Measurements from ENCODE around the gene MYRIP. TPM values are rescaled to one million over a fixed set of nuclear protein-coding genes. Genes with fewer than 3 reads are reported as not detected.
"Not testable (repeated sequence)": the region's sequence is repeated elsewhere in the genome, so short reads cannot be mapped to it uniquely, and the experiment has no call there.

Gene MYRIP
- total and polyA plus RNA-seq, 8 donors, result 1.4 to 11.2 (median 7.8) TPM

DNA sequence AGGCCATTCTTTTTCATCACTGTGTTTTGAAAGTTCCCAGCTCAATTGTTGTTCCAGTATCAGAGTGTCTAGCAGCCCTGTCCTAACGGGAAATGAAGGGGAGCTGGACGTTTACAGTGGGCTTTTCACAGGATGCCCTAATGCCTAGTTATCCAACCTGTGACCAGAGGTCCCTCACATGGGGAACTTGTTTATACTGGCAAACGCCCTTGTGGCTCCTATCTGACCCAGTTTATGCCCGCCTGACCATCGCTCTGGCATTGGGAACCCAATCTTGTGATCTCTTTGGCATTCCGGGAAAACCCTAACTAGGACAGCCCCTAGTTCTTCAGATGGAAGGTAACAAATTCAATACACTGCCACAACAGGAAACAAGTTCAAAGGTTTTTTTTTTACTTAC, 14.5 kb upstream of the MYRIP start:
- Histone ChIP-seq H3K4me3 (no peak overlapping the region), H3K27me3 (no peaks in the 10 kb centered on the region), H3K27ac (no peak overlapping the region), H3K4me1 (no peaks in the 10 kb centered on the region), H3K9me3 (no peaks in the 10 kb centered on the region), H3K36me3 (no peaks in the 10 kb centered on the region)
- no peak for TF ChIP-seq CTCF (IDR thresholded peaks at IDR 0.05)
- FAIRE-seq (no peak), DNase-seq (no peak), ATAC-seq (no peak)
- WGBS, 2 donors, result 69 to 75% methylated on average over 6 of the region's 6 CpGs
- intact Hi-C loops (cut with DNase I), result no loop called here

- Histone ChIP-seq H3K27me3 (no peaks in the 10 kb centered on the region), H3K36me3 (no peaks in the 10 kb centered on the region), H3K4me1 (no peaks in the 10 kb centered on the region), H3K27ac (no peak overlapping the region), H3K4me3 (no peak overlapping the region), H3K9me3 (no peaks in the 10 kb centered on the region)
- DNase-seq (no peak), FAIRE-seq (no peak), ATAC-seq (no peak)
- no peak for TF ChIP-seq CTCF (IDR thresholded peaks at IDR 0.05)
- intact Hi-C loops (cut with DNase I), result no loop called here
Observed at GRCh38 chr3:39801216-39801615, 8.2 kb upstream of the MYRIP start.

DNA sequence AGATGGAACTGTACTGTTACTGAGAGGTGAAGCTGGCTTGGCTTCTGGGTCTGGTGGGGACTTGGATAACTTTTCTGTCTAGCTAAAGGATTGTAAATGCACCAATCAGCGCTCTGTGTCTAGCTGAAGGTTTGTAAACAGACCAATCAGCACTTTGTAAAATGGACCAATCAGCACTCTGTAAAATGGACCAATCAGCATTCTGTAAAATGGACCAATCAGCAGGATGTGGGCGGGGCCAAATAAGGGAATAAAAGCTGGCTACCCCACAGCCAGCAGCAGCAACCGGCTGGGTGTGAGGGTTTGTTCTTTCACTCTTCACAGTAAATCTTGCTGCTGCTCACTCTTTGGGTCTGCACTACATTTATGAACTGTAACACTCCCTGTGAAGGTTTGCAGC, 6.9 kb upstream of the MYRIP start:
- H3K9me3 ChIP-seq; H3K4me3 ChIP-seq; H3K36me3 ChIP-seq; DNase-seq; H3K27ac ChIP-seq; ATAC-seq; H3K4me1 ChIP-seq; H3K27me3 ChIP-seq; FAIRE-seq; intact Hi-C loops (cut with DNase I): not testable (repeated sequence)
- 73 to 75% methylated on average over 3 of the region's 3 CpGs for WGBS, 2 donors

- no peak for DNase-seq
Observed at GRCh38 chr3:39803956-39804355, 5.5 kb upstream of the MYRIP start.

GRCh38 chr3:39804951-39805350, 4.5 kb upstream of the MYRIP start:
- ATAC-seq, result no peak
- FAIRE-seq, result no peak
- H3K27me3 ChIP-seq, result no peaks in the 10 kb centered on the region
- no peaks in the 10 kb centered on the region for H3K36me3 ChIP-seq
- no peaks in the 10 kb centered on the region for H3K9me3 ChIP-seq
- no peak for TF ChIP-seq CTCF (IDR thresholded peaks at IDR 0.05)
- intact Hi-C loops (cut with DNase I), result no loop called here
- 68% methylated on average over 3 of the region's 3 CpGs for WGBS, 2 donors
- no peak overlapping the region for H3K4me3 ChIP-seq
- DNase-seq, result no peak
- H3K27ac ChIP-seq, result no peak overlapping the region
- no peaks in the 10 kb centered on the region for H3K4me1 ChIP-seq

More at GRCh38 chr3:39803956-39804355, 5.5 kb upstream of the MYRIP start:
- intact Hi-C loops (cut with DNase I), result no loop called here
- H3K27me3 ChIP-seq, result no peaks in the 10 kb centered on the region
- whole genome bisulfite sequencing, 2 donors, result 68 to 80% methylated on average over 2 of the region's 2 CpGs
- H3K9me3 ChIP-seq, result no peaks in the 10 kb centered on the region
- no peak for FAIRE-seq
- no peak for ATAC-seq
- H3K27ac ChIP-seq, result no peak overlapping the region
- no peak for TF ChIP-seq CTCF (IDR thresholded peaks at IDR 0.05)
- no peak overlapping the region for H3K4me3 ChIP-seq
- H3K36me3 ChIP-seq, result no peaks in the 10 kb centered on the region
- no peaks in the 10 kb centered on the region for H3K4me1 ChIP-seq

DNA sequence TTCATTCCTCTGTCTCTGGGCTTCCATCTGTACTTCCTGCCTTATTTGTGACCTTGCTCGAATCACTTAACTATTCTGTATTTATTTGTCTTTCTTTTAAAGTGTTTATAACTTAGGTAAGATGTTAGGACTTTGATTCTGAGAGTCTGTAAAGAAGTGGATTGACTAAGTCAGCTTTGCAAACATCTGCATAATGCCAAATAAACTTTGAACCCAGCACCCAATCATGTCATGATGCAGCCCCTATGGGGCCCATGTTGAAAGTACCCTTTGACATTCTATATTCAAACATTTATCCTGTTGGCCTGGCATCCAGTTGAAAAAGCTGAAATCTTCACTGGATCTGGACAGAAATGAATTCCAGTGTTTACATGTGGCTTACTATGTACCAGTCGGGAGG, 3.8 kb upstream of the MYRIP start:
- no peak for DNase-seq
- no peak overlapping the region for H3K27ac ChIP-seq
- H3K27me3 ChIP-seq, result no peaks in the 10 kb centered on the region
- H3K4me3 ChIP-seq, result no peak overlapping the region
- no peak for FAIRE-seq
- H3K4me1 ChIP-seq, result no peaks in the 10 kb centered on the region
- no peaks in the 10 kb centered on the region for H3K9me3 ChIP-seq
- no peaks in the 10 kb centered on the region for H3K36me3 ChIP-seq
- no peak for TF ChIP-seq CTCF (IDR thresholded peaks at IDR 0.05)
- intact Hi-C loops (cut with DNase I), result no loop called here
- WGBS, 2 donors, result 53 to 59% methylated on average over 2 of the region's 2 CpGs
- ATAC-seq, result no peak

All from pancreas (tissue), 10 donors.